ENCODE measurements around the gene SMIM41.

Gene SMIM41

DNA sequence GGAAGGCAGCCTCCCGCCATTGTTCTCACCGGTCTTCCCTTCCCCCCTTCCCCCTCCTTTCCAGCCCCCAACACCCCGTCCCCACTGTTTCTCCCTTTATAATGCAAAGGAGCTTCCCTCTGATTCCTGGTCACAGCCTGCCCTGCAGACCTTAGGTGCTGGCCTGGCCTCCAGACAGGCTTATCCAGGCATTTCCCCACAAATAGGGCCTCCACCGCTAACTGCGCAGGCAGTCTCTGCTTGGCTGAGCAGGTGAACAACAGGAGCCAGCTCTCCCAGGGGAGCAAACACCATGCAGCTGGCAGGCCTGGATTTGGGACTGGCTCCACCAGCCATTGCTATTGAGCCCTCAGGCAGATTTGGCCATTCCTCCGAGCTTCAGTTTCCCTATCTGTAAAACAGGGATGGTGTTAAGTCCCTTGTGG, 46.0 kb downstream of the SMIM41 start:
- peak; percentile 92 for DNase-seq (ENCODE audit: low read depth, low spot score)
- Histone ChIP-seq H3K4me1 (ENCODE audit: insufficient read depth, insufficient read length) (peaks cover 46% of the 10 kb centered on the region), H3K27me3 (ENCODE audit: insufficient read depth, insufficient read length) (no peaks in the 10 kb centered on the region)

DNA sequence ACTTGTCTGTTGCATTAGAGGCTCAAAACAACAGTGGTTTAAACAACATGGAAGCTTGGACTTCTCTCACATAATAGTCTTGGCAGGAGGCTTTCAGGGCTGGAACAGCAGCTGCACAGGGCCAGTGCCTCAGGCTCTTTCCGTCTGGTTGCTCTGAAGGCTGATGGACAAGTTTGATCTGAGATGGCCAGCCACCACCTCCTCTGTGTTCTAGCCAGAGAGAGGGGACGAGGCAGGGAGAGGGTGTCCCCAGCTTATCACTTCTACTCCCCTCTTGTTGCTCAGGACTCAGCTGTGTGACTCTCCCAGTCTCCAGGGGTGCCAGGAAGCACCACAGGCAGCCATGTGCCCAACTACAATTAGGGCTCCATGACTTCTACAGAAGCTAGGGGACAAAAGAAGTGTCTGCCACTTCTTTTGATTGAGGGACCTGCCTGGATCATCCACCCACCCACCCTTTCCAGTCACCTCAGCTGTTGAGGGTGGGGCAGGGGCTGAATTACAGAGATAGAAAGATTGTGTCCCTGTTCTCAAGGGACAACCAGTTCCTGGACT, 46.6 kb downstream of the SMIM41 start:
- TF ChIP-seq ZNF274 (IDR thresholded peaks at IDR 0.05; ENCODE audit: low read depth, low read length): no peak
- no peak for TF ChIP-seq YY1 (IDR thresholded peaks at IDR 0.05; ENCODE audit: insufficient read depth, insufficient read length)
- TF ChIP-seq SUZ12 (IDR thresholded peaks at IDR 0.05; ENCODE audit: extremely low read depth, insufficient read depth, insufficient read length): no peak
- Histone ChIP-seq H3K4me3 (ENCODE audit: insufficient read length, low read depth) (no peak overlapping the region), H3K9me3 (ENCODE audit: insufficient read depth, low read length) (no peaks in the 10 kb centered on the region), H3K36me3 (ENCODE audit: insufficient read depth, insufficient read length, low read length) (no peaks in the 10 kb centered on the region), H3K27me3 (ENCODE audit: insufficient read depth, insufficient read length) (no peaks in the 10 kb centered on the region), H3K9ac (ENCODE audit: insufficient read length, low read depth) (peak overlapping the region; percentile 65), H3K4me1 (ENCODE audit: insufficient read depth, insufficient read length) (peaks cover 47% of the 10 kb centered on the region)
- DNase-seq (ENCODE audit: low read depth, low spot score): no peak

More for the DNA sequence above, 46.0 kb downstream of the SMIM41 start:
- Histone ChIP-seq H3K4me3 (ENCODE audit: insufficient read length, low read depth) (no peak overlapping the region), H3K36me3 (ENCODE audit: insufficient read depth, insufficient read length, low read length) (no peaks in the 10 kb centered on the region), H3K9me3 (ENCODE audit: insufficient read depth, low read length) (no peaks in the 10 kb centered on the region), H3K9ac (ENCODE audit: insufficient read length, low read depth) (peak overlapping the region; percentile 65)
- TF ChIP-seq ZNF274 (IDR thresholded peaks at IDR 0.05; ENCODE audit: low read depth, low read length) (no peak), SUZ12 (IDR thresholded peaks at IDR 0.05; ENCODE audit: extremely low read depth, insufficient read depth, insufficient read length) (no peak), YY1 (IDR thresholded peaks at IDR 0.05; ENCODE audit: insufficient read depth, insufficient read length) (no peak)

DNA sequence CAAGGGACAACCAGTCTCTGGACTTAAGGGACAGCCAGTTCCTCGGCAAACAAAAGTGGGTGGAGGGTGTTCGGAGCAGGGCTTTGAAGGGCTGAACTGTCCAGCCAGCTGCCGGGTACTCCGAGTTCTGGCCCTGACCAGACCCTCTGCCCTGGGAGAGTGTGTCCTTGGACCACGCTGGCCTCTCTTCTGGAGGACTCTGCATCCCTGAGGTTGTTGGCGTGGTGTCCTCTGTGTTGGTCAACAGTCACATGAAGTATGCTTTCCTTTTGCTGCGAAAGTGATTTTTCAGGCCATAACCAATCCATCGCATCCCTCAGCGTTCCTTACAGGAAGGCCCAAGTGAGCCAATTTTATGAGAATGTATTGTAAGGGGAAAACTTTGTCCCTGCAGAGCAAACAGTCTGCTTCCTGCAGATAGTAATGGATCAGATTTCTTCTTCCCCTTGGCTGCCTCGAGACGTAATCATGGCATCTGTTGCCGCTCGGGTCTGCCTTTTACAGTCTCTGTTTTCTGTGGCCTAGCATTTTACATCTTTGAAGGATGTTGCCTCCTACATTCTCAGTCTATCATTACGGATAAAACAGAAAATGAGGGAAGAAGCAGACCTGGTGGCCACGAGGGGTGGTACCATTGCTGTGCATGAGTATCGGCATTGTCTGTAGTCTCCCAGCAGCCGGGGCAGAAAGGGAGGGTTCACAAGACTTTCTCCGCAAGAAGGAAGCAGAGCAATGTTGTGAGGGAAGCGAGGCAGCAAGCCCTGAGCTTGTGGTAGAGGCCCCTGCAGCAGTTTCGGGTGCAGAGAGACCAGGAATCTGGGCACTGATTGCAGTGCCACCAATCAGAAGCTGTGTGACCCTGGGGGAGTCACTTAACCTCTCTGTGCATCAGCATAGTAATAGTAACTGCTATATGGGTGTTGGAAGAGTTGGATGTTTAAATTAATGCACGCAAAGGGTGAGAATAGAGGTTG, 47.4 kb downstream of the SMIM41 start:
- Histone ChIP-seq H3K9me3 (ENCODE audit: insufficient read depth, low read length) (no peaks in the 10 kb centered on the region), H3K27me3 (ENCODE audit: insufficient read depth, insufficient read length) (no peaks in the 10 kb centered on the region), H3K4me1 (ENCODE audit: insufficient read depth, insufficient read length) (peaks cover 41% of the 10 kb centered on the region), H3K9ac (ENCODE audit: insufficient read length, low read depth) (peak overlapping the region; percentile 65), H3K36me3 (ENCODE audit: insufficient read depth, insufficient read length, low read length) (no peaks in the 10 kb centered on the region), H3K4me3 (ENCODE audit: insufficient read length, low read depth) (no peak overlapping the region)
- no peak for DNase-seq (ENCODE audit: low read depth, low spot score)
- TF ChIP-seq SUZ12 (IDR thresholded peaks at IDR 0.05; ENCODE audit: extremely low read depth, insufficient read depth, insufficient read length): no peak
- TF ChIP-seq ZNF274 (IDR thresholded peaks at IDR 0.05; ENCODE audit: low read depth, low read length): no peak
- TF ChIP-seq YY1 (IDR thresholded peaks at IDR 0.05; ENCODE audit: insufficient read depth, insufficient read length): no peak

DNA sequence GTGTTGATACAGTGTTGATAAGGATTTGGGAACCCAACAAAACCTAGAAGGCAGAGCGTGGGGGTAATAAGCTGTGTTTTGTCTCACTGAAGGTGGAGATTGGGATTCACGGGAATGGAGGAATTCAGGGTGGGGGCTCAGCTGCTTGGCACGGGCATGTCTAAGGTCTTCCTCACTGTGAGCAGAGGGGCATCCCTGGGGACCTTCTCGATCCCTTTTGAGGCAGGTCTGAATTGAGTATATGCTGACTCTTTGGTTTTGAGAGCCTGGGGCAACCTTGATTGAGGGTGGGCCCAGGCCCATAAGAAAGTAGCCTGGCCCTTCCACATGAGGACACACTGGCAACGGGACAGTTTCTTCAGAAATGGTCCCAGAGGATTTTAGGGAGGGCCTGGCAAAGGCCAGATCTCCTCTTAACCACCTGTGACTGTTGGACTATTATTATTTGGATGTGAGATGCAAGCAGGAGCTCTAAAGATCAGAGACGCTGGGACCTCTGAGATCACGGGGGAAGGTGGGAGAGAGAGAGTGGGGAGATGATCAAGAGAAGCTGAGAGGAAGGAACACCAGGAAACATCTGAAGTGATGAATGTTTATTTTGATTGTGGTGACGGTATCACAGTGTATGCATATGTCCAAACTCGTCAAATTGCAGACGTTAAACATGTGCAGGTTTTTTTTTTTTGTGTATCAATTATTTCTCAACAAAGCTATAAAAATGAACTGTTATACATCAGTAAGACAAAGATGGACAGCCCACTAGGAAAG, 48.4 kb downstream of the SMIM41 start:
- no peak for DNase-seq (ENCODE audit: low read depth, low spot score)
- no peak for TF ChIP-seq YY1 (IDR thresholded peaks at IDR 0.05; ENCODE audit: insufficient read depth, insufficient read length)
- Histone ChIP-seq H3K27me3 (ENCODE audit: insufficient read depth, insufficient read length) (no peaks in the 10 kb centered on the region), H3K9me3 (ENCODE audit: insufficient read depth, low read length) (no peaks in the 10 kb centered on the region), H3K36me3 (ENCODE audit: insufficient read depth, insufficient read length, low read length) (no peaks in the 10 kb centered on the region), H3K4me1 (ENCODE audit: insufficient read depth, insufficient read length) (peaks cover 35% of the 10 kb centered on the region), H3K9ac (ENCODE audit: insufficient read length, low read depth) (no peak overlapping the region), H3K4me3 (ENCODE audit: insufficient read length, low read depth) (no peak overlapping the region)

DNA sequence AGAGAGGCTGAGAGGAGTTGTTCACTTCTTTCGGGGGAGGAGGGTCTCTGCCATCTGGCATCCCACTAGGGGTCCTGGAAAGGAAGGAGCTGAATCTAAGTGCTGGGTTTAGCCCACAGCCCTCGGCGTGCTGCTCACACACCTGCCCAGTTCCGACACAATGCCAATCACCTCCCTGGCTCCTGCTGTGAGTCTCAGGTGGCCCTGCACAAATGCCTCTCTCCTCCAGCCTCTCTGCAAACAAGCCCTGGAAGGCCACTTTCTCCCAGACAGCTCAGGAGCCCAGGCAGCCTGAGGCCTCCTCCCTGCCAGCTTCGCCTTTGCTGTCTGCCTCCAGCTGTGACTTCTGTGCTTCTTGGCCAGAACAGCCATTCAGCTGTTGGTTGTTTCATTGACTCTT, 51.2 kb downstream of the SMIM41 start:
- no peaks in the 10 kb centered on the region for H3K9me3 ChIP-seq (ENCODE audit: insufficient read depth, low read length)
- TF ChIP-seq SUZ12 (IDR thresholded peaks at IDR 0.05; ENCODE audit: extremely low read depth, insufficient read depth, insufficient read length) (no peak), ZNF274 (IDR thresholded peaks at IDR 0.05; ENCODE audit: low read depth, low read length) (no peak), YY1 (IDR thresholded peaks at IDR 0.05; ENCODE audit: insufficient read depth, insufficient read length) (no peak)
- no peak overlapping the region for H3K4me3 ChIP-seq (ENCODE audit: insufficient read length, low read depth)
- DNase-seq (ENCODE audit: low read depth, low spot score): no peak
- H3K9ac ChIP-seq (ENCODE audit: insufficient read length, low read depth): no peak overlapping the region
- peaks cover 18% of the 10 kb centered on the region for H3K4me1 ChIP-seq (ENCODE audit: insufficient read depth, insufficient read length)
- no peaks in the 10 kb centered on the region for H3K27me3 ChIP-seq (ENCODE audit: insufficient read depth, insufficient read length)
- H3K36me3 ChIP-seq (ENCODE audit: insufficient read depth, insufficient read length, low read length): no peaks in the 10 kb centered on the region

DNA sequence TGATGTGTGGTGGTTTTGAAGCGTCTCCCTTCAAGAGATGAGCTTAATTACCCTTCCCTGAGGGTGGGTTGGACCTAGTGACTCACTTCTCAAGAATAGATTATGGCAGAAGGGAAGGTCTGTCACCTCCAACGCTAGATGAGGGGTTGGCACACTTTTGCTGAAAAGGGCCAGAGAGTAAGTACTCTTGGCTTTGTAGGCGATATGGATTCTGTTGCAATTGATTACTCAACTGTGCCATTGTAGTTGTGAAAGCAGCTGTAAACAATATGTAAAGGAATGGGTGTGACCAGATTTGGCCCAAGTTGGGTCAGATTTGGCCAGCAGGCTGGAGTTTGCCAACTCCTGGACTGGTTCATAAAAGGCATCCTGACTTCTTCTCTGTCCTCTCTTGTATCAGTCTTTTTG, 53.3 kb downstream of the SMIM41 start:
- no peak for TF ChIP-seq YY1 (IDR thresholded peaks at IDR 0.05; ENCODE audit: insufficient read depth, insufficient read length)
- TF ChIP-seq ZNF274 (IDR thresholded peaks at IDR 0.05; ENCODE audit: low read depth, low read length): no peak
- no peak for TF ChIP-seq SUZ12 (IDR thresholded peaks at IDR 0.05; ENCODE audit: extremely low read depth, insufficient read depth, insufficient read length)
- no peaks in the 10 kb centered on the region for H3K27me3 ChIP-seq (ENCODE audit: insufficient read depth, insufficient read length)
- H3K4me1 ChIP-seq (ENCODE audit: insufficient read depth, insufficient read length): peaks cover 2% of the 10 kb centered on the region
- H3K9ac ChIP-seq (ENCODE audit: insufficient read length, low read depth): no peak overlapping the region
- no peak for DNase-seq (ENCODE audit: low read depth, low spot score)
- no peak overlapping the region for H3K4me3 ChIP-seq (ENCODE audit: insufficient read length, low read depth)
- H3K36me3 ChIP-seq (ENCODE audit: insufficient read depth, insufficient read length, low read length): no peaks in the 10 kb centered on the region
- H3K9me3 ChIP-seq (ENCODE audit: insufficient read depth, low read length): no peaks in the 10 kb centered on the region

DNA sequence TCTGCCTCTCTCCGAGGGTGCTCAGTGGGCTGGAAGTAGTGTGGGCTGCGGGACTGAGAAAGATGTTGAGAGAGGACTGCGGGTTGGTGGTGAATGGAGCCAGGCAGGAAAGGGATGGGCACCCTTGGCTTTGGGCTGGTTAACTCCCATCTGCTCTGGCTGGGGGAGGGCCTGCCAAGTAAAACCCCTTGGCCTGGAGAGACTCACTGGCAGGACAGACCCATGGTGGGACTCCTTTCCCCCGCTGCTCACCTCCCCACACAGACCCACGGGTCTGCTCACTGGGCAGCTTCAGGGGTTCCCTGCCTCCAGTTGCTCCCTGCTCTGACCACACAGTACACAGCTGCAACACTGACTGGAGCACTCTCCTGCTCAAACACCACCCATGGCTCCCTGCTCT, 58.2 kb downstream of the SMIM41 start:
- TF ChIP-seq SUZ12 (IDR thresholded peaks at IDR 0.05; ENCODE audit: extremely low read depth, insufficient read depth, insufficient read length) (no peak), YY1 (IDR thresholded peaks at IDR 0.05; ENCODE audit: insufficient read depth, insufficient read length) (no peak), ZNF274 (IDR thresholded peaks at IDR 0.05; ENCODE audit: low read depth, low read length) (no peak)
- H3K27me3 ChIP-seq (ENCODE audit: insufficient read depth, insufficient read length): no peaks in the 10 kb centered on the region
- H3K4me3 ChIP-seq (ENCODE audit: insufficient read length, low read depth): no peak overlapping the region
- no peaks in the 10 kb centered on the region for H3K9me3 ChIP-seq (ENCODE audit: insufficient read depth, low read length)
- no peak for DNase-seq (ENCODE audit: low read depth, low spot score)
- peaks cover 3% of the 10 kb centered on the region for H3K4me1 ChIP-seq (ENCODE audit: insufficient read depth, insufficient read length)
- no peaks in the 10 kb centered on the region for H3K36me3 ChIP-seq (ENCODE audit: insufficient read depth, insufficient read length, low read length)
- H3K9ac ChIP-seq (ENCODE audit: insufficient read length, low read depth): no peak overlapping the region
